Thyroid gland (tissue), 4 donors: Measurements from ENCODE around the gene FOXO6.

Experiments used
- POLR2A ChIP-seq, 2 donors: fragments of 450-650 bp; IDR thresholded peaks; one replicate each; pipeline ENCODE4 v1.6.1; 2017; ENCODE audit warnings: antibody characterized with exemption in 2 of 2, mild to moderate bottlenecking in 2 of 2, moderate library complexity in 1 of 2
- TF ChIP-seq, protein P1 (sequence below), 6 experiments: fragments of 200-600 bp in 3 of 6; fragments of 450-650 bp in 3 of 6; sonication (generic) in 3 of 6; IDR thresholded peaks; one replicate each; pipeline ENCODE4 v1.5.1; 2016 to 2019; ENCODE audit warnings: antibody characterized with exemption in 6 of 6, mild to moderate bottlenecking in 2 of 6, inconsistent platforms in 1 of 6, moderate library complexity in 1 of 6

DNA sequence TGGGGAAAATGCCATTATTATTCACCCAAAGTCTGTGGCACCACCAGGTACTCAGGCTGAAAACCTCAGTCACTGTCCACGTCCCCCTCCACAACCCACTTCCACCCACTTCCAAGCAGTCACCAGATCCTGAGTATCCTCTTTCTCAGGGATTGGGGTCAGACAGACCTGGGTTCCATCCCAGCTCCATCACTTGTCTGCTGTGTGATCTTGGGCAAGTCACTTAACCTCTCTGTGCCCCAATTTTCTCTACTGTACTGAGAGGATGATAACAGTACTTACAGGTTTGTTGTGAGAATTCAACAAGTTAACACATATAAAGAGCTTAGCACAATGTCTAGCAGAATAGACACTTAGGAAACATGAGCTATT is 29.7 kb upstream of the FOXO6 start:
- no peak for TF ChIP-seq POLR2A (IDR thresholded peaks at IDR 0.05)
- TF ChIP-seq, protein P1, sequence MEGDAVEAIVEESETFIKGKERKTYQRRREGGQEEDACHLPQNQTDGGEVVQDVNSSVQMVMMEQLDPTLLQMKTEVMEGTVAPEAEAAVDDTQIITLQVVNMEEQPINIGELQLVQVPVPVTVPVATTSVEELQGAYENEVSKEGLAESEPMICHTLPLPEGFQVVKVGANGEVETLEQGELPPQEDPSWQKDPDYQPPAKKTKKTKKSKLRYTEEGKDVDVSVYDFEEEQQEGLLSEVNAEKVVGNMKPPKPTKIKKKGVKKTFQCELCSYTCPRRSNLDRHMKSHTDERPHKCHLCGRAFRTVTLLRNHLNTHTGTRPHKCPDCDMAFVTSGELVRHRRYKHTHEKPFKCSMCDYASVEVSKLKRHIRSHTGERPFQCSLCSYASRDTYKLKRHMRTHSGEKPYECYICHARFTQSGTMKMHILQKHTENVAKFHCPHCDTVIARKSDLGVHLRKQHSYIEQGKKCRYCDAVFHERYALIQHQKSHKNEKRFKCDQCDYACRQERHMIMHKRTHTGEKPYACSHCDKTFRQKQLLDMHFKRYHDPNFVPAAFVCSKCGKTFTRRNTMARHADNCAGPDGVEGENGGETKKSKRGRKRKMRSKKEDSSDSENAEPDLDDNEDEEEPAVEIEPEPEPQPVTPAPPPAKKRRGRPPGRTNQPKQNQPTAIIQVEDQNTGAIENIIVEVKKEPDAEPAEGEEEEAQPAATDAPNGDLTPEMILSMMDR (IDR thresholded peaks at IDR 0.05), result no peak
